Sigmoid colon (tissue), 7 donors: ENCODE results near the gene KLHL29. TPM values are rescaled to one million over a fixed set of nuclear protein-coding genes. Genes with fewer than 3 reads are reported as not detected.
A peak's percentile ranks its signal among the peaks of the same experiment; 100 is the strongest.

Source experiments
- DNase-seq: peaks from one replicate; pipeline ENCODE4 v3.0.0-alpha.2; 2019
- H3K27ac ChIP-seq, 4 donors: fragments of 200-600 bp; sonication (generic); one replicate each; pipeline ENCODE4 v1.5.1; 2016 to 2019; ENCODE audit warnings: mild to moderate bottlenecking in 1 of 4
- H3K27me3 ChIP-seq, 3 donors: fragments of 200-600 bp; sonication (generic); one replicate each; pipeline ENCODE4 v1.5.1; 2019; ENCODE audit warnings: mild to moderate bottlenecking in 1 of 3
- H3K36me3 ChIP-seq, 4 donors: fragments of 200-600 bp; sonication (generic); one replicate each; pipeline ENCODE4 v1.5.1; 2016 to 2019
- H3K4me1 ChIP-seq, 4 donors: fragments of 200-600 bp; sonication (generic); one replicate each; pipeline ENCODE4 v1.5.1; 2017 to 2019
- H3K4me3 ChIP-seq, 4 donors: fragments of 200-600 bp; sonication (generic); one replicate each; pipeline ENCODE4 v1.5.1; 2017 to 2019; ENCODE audit warnings: mild to moderate bottlenecking in 2 of 4, moderate library complexity in 1 of 4
- H3K9me3 ChIP-seq, 4 donors: fragments of 200-600 bp in 3 of 4; sonication (generic) in 3 of 4; one replicate each; pipeline versions ENCODE4 v1.5.1 to v1.6.1; 2013 to 2019
- EP300 ChIP-seq, 4 donors: sonication (generic); formaldehyde crosslinking; IDR thresholded peaks; one replicate each; pipeline ENCODE4 v1.6.1; 2017; ENCODE audit warnings: antibody characterized with exemption in 4 of 4
- POLR2A ChIP-seq, 2 donors: fragments of 450-650 bp; IDR thresholded peaks; one replicate each; pipeline ENCODE4 v1.6.1; 2016; ENCODE audit warnings: antibody characterized with exemption in 2 of 2, mild to moderate bottlenecking in 2 of 2, moderate library complexity in 2 of 2
- POLR2AphosphoS5 ChIP-seq, 4 donors: sonication (generic); formaldehyde crosslinking; IDR thresholded peaks; one replicate each; pipeline ENCODE4 v1.6.1; 2017; ENCODE audit warnings: antibody characterized with exemption in 4 of 4
- WGBS, 2 donors: extraction: QIAGEN DNeasy Blood & Tissue Kit; methylation state at CpG; one replicate each; pipeline ENCODE4 v1.1.7; 2013; 5-methylcytosine and 5-hydroxymethylcytosine counted together
- intact Hi-C: fragments of 100-400 bp; cut with DNase I; formaldehyde crosslinking; loops from one replicate; pipeline ENCODE4 v1.15.1; 2023
- polyA plus RNA-seq, 3 donors: library from polyadenylated mRNA; stranded (reverse); fragments of 200-250 nt; gene quantifications; one replicate each; pipeline ENCODE4 v1.2.3, GENCODE V29; 2013
- total RNA-seq, 4 donors: library from RNA; depleted of rRNA; stranded (reverse); fragments of >200 nt; gene quantifications; one replicate each; pipeline ENCODE4 v1.1.0, GENCODE V29; 2016
- TF ChIP-seq, protein P1 (sequence below), 4 experiments: fragments of 450-650 bp in 3 of 4; fragments of 200-600 bp in 1 of 4; IDR thresholded peaks; one replicate each; pipeline ENCODE4 v1.5.1; 2016 to 2019; ENCODE audit warnings: antibody characterized with exemption in 4 of 4, mild to moderate bottlenecking in 3 of 4, moderate library complexity in 2 of 4
- donor health status: healthy with polysubstance abuse.
- donor health status: Bipolar disorder and iron deficiency.
- donor health status: healthy.

KLHL29 gene
- total and polyA plus RNA-seq, 7 donors, result 0.46 to 25.5 (median 6.3) TPM

DNA sequence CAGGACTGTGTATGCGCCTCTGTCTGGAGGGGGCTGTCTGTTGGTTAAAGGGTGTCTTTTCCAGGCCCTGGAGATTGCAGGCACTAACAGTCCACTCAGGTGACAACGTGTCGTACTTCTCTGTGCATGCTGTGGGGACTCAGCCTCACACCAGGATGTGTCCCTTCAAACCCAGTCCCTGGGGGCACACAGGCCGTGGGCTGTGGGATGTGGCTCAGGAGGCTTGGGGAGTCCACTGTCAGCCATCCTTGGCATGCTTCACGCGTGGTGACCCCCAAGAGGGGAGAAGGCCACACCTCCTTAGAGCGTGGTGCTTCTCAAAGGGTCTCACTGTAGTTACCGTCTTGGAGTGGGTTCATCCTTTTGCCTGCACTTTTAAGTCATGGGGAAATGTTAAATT is 127.8 kb downstream of the KLHL29 start:
- Histone ChIP-seq H3K36me3 (no peaks in the 10 kb centered on the region), H3K4me1 (peaks cover 0 to 39% (median 25%) of the 10 kb centered on the region in 4 donors), H3K4me3 (peak overlapping the region in 1 of 4 donors; percentile 35), H3K9me3 (no peaks in the 10 kb centered on the region), H3K27me3 (no peaks in the 10 kb centered on the region), H3K27ac (peak overlapping the region; percentile 69 to 85 (median 80))
- TF ChIP-seq, protein P1, sequence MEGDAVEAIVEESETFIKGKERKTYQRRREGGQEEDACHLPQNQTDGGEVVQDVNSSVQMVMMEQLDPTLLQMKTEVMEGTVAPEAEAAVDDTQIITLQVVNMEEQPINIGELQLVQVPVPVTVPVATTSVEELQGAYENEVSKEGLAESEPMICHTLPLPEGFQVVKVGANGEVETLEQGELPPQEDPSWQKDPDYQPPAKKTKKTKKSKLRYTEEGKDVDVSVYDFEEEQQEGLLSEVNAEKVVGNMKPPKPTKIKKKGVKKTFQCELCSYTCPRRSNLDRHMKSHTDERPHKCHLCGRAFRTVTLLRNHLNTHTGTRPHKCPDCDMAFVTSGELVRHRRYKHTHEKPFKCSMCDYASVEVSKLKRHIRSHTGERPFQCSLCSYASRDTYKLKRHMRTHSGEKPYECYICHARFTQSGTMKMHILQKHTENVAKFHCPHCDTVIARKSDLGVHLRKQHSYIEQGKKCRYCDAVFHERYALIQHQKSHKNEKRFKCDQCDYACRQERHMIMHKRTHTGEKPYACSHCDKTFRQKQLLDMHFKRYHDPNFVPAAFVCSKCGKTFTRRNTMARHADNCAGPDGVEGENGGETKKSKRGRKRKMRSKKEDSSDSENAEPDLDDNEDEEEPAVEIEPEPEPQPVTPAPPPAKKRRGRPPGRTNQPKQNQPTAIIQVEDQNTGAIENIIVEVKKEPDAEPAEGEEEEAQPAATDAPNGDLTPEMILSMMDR (IDR thresholded peaks at IDR 0.05), result no peak
- TF ChIP-seq POLR2A (IDR thresholded peaks at IDR 0.05), result no peak
- TF ChIP-seq EP300 (IDR thresholded peaks at IDR 0.05), result no peak
- TF ChIP-seq POLR2AphosphoS5 (IDR thresholded peaks at IDR 0.05), result no peak
- WGBS, 2 donors, result 82 to 91% methylated on average over 8 of the region's 8 CpGs
- DNase-seq, result no peak
- intact Hi-C loops, result loop anchor here (2.0 kb wide), 1 partner anchor 78 kb away; no protein-coding TSS in a partner anchor

- Histone ChIP-seq H3K9me3 (no peaks in the 10 kb centered on the region), H3K36me3 (no peaks in the 10 kb centered on the region), H3K27ac (peak overlapping the region; percentile 69 to 85 (median 80)), H3K4me1 (peaks cover 0 to 44% (median 24%) of the 10 kb centered on the region in 4 donors), H3K4me3 (peak overlapping the region; percentile 15 to 35 (median 28)), H3K27me3 (no peaks in the 10 kb centered on the region)
- TF ChIP-seq POLR2AphosphoS5 (IDR thresholded peaks at IDR 0.05) (peak in 3 of 4 donors; percentile 51 to 85 (median 73)), EP300 (IDR thresholded peaks at IDR 0.05) (no peak), POLR2A (IDR thresholded peaks at IDR 0.05) (peak in 1 of 2 donors; percentile 16)
- TF ChIP-seq, protein P1 (IDR thresholded peaks at IDR 0.05), result no peak
- WGBS, 2 donors, result 14 to 55% methylated on average over 15 of the region's 15 CpGs
- DNase-seq, result peak; percentile 81
- intact Hi-C loops, result loop anchor here (2.0 kb wide), 1 partner anchor 79 kb away; no protein-coding TSS in a partner anchor
Observed at GRCh38 chr2:23513245-23513871, 128.4 kb downstream of the KLHL29 start.

DNA sequence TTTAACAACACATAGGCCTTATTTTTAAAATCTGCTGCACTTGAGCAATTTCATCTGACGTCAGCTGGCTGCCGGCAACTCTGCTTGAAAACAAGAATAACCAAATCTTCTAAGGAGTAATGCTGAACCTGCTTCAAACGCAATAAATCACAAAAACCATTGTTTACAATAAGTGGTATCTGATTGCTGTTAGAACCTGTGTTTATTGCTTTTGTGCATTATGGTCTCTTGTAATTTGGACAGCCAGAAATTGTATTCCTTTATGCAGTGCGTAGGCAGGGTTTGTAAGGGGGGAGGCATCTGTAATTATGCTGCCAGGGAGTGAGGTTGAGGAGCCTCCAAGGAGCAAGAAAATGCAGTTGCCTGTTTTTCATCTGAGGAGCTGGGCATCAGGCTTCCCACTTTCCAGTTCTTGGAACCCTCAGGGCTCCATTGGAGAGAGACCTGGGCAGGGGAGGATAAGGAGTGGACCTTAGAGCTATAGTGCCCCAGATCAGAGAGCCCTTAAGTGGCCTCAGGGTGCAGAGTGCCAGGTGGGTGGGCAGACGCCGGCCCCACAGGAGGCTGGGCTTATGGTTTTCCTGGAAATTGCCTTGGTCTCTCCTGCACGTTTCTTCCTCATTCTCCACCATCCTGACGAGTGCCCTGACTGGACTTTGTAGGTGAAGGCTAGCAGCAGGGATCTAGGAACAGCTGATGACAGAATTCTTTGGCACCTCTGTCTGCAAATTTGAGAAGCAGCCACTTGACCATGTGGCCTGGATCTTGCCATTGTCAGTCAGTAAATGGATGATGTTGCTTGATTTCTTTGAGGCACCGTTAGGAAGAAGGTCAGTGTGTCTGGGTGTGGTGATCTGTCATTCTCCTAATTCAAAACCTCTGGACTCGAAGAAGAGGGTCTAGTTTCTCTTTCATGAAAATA is 129.2 kb downstream of the KLHL29 start:
- 46 to 57% methylated on average over 10 of the region's 10 CpGs for WGBS, 2 donors
- TF ChIP-seq, protein P1 (IDR thresholded peaks at IDR 0.05), result no peak
- no peak for TF ChIP-seq POLR2A (IDR thresholded peaks at IDR 0.05)
- TF ChIP-seq EP300 (IDR thresholded peaks at IDR 0.05), result peak; percentile 74 to 94 (median 77)
- TF ChIP-seq POLR2AphosphoS5 (IDR thresholded peaks at IDR 0.05), result peak; percentile 5 to 85 (median 74)
- H3K4me3 ChIP-seq, result peak overlapping the region; percentile 15 to 35 (median 28)
- H3K36me3 ChIP-seq, result no peaks in the 10 kb centered on the region
- peaks cover 0 to 51% (median 30%) of the 10 kb centered on the region in 4 donors for H3K4me1 ChIP-seq
- intact Hi-C loops, result loop anchor here (2.0 kb wide), 2 partner anchors 79 to 103 kb away; no protein-coding TSS in a partner anchor
- DNase-seq, result peak; percentile 86
- no peaks in the 10 kb centered on the region for H3K9me3 ChIP-seq
- H3K27ac ChIP-seq, result peak overlapping the region; percentile 69 to 85 (median 80)
- no peaks in the 10 kb centered on the region for H3K27me3 ChIP-seq

DNA sequence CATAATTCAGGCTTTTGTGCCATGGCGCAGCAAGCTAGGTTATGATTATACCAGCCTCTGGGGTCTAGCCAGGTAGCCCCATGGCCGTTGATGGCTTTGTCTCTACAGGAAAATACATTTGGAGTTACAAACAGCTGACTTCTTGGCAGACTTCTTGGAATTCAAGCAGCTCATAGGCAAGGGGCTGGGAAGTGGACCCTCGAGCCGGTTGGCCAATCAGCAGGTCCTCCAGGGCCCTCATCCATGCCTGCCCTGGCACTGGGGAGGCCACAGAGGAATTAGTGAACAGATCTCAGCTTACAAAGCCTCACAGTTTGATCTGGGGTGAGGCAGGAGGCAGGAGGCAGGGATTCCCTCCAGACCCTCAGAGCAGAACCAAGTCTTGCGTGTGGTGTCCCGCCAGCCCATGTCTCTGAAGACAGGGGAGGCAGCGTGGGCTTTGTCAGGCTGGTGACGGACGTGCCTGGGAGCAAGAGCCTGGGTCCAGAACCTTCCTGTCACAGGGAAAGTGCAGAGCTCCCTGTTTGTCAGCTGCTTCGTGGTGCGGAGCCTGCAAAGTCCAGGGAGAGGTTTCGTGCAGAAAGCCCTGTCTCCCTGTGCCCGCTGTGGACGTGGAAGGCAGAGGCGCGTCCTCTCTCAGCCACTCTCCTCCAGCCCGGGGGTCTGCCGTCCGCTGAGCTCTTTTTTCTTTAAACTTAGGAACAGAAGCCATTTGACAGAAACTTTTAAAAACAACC is 131.7 kb downstream of the KLHL29 start:
- intact Hi-C loops, result no loop called here
- Histone ChIP-seq H3K4me1 (peaks cover 0 to 65% (median 41%) of the 10 kb centered on the region in 4 donors), H3K27me3 (no peaks in the 10 kb centered on the region), H3K36me3 (no peaks in the 10 kb centered on the region), H3K27ac (no peak overlapping the region), H3K4me3 (no peak overlapping the region), H3K9me3 (no peaks in the 10 kb centered on the region)
- 92 to 93% methylated on average over 19 of the region's 19 CpGs for WGBS, 2 donors
- TF ChIP-seq EP300 (IDR thresholded peaks at IDR 0.05), result no peak
- no peak for TF ChIP-seq POLR2A (IDR thresholded peaks at IDR 0.05)
- no peak for TF ChIP-seq POLR2AphosphoS5 (IDR thresholded peaks at IDR 0.05)
- TF ChIP-seq, protein P1 (IDR thresholded peaks at IDR 0.05), result no peak
- no peak for DNase-seq
